Measurements from ENCODE around the gene MPRIP. TPM values are rescaled to one million over a fixed set of nuclear protein-coding genes. Genes with fewer than 3 reads are reported as not detected.

The MPRIP gene
- total RNA-seq, 1 experiment from 2014 or later, result 140 TPM

DNA sequence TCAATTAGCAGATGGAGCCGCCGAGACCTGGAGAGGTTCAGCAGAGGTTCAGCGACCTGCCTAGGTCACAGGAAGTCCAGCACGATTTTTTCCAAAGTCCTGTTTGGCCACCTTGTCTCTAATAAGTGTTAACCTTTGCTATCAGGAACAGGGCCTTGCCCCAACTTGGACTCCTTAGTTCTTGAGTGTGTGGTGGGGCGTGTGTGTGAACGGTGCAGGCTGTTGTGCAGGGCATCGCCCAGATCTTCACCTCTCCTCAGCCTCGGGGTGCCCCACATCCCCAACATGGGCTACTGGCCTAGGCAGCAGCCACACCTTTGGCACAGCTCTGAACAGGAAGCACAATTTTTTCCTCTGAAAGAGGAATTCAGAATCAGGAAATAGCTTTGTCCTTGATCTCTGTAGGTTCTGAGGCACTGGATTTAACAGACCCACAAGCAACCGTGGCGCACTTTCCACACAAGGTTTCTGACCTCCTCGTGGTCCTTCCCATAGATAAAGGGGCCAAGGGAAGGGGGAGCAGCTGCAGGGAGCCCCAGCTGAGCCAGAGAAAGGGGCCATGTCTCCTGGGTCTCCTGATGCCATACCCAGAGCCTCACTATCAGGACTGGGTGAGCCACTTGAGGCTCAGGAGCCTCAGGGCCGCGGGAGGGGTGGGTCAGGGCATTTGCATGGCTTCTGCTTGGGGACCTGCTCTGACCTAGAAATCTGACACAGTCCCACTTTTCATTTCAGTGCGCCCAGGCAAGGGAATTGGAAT, 10.4 kb downstream of the MPRIP start:
- DNase-seq (ENCODE audit: low spot score) (no peak), ATAC-seq (no peak)
- peaks cover 5% of the 10 kb centered on the region; the same call in 1 of the 2 replicates for H3K36me3 Mint-ChIP-seq
- H3K27me3 Mint-ChIP-seq (ENCODE audit: low read depth), result no peaks in the 10 kb centered on the region
- no peak overlapping the region; the same call in 1 of the 2 replicates for H3K27ac Mint-ChIP-seq
- no peak for TF ChIP-seq ATF1 (CRISPR knock-in tag; IDR thresholded peaks at IDR 0.05)
- TF ChIP-seq, protein P1, sequence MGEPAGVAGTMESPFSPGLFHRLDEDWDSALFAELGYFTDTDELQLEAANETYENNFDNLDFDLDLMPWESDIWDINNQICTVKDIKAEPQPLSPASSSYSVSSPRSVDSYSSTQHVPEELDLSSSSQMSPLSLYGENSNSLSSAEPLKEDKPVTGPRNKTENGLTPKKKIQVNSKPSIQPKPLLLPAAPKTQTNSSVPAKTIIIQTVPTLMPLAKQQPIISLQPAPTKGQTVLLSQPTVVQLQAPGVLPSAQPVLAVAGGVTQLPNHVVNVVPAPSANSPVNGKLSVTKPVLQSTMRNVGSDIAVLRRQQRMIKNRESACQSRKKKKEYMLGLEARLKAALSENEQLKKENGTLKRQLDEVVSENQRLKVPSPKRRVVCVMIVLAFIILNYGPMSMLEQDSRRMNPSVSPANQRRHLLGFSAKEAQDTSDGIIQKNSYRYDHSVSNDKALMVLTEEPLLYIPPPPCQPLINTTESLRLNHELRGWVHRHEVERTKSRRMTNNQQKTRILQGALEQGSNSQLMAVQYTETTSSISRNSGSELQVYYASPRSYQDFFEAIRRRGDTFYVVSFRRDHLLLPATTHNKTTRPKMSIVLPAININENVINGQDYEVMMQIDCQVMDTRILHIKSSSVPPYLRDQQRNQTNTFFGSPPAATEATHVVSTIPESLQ (CRISPR knock-in tag; IDR thresholded peaks at IDR 0.05), result no peak
- TF ChIP-seq, protein P2, sequence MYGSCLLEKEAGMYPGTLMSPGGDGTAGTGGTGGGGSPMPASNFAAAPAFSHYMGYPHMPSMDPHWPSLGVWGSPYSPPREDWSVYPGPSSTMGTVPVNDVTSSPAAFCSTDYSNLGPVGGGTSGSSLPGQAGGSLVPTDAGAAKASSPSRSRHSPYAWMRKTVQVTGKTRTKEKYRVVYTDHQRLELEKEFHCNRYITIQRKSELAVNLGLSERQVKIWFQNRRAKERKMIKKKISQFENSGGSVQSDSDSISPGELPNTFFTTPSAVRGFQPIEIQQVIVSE (CRISPR knock-in tag; IDR thresholded peaks at IDR 0.05; ENCODE audit: borderline replicate concordance), result no peak
- TF ChIP-seq NR2C2 (CRISPR knock-in tag; IDR thresholded peaks at IDR 0.05), result no peak
- H3K4me3 Mint-ChIP-seq, result no peak overlapping the region
- POLR2A ChIA-PET, result no interaction called here
- CTCF ChIA-PET, result interaction anchor here (4.2 kb wide), 1 partner anchor 89 kb away, joined by 21 read pairs; no protein-coding TSS in a partner anchor
- H3K4me1 Mint-ChIP-seq, result peaks cover 32% of the 10 kb centered on the region
- H3K9me3 Mint-ChIP-seq, result no peaks in the 10 kb centered on the region

DNA sequence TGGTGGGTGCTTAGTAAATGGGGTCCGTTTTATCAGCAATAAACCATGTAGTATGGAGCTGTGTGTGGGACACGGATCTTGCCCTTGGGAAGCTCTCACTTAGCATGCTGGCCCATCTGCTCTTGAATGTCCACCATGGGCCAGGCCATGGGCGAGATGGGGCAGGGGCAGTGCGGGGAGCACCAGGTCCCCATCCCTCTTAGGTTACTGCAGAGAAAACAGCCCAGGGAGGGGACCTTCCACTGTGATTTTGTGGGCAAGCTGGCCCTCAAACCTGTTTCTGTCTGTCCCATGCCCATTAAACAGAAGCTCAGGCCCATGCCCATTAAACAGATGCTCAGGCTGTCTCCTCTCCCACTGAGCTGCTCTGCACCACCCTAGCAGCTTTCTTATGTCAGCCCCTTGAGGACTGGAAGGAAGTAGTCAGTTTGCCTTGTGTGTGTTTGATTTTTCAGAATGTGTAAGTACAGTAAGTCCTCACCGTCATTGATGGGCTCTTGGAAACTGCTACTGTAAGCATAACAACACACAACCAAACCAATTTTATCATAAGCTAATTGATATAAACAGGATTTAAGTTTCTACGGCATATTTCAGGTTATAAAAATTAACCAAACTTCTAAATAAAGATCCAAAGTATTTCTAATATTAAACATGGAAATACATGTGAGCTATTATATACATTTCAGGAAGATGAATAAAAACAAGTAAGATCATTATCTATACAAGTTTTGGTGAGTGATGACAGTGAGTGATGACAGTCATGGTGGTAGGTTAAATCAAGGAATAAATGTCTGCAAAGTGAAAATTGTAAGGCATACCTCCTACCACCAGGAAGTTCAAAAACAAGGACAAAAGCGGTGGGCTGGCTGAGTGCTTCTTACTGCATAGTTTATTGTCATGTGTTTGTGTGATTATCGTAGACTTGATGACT, 11.5 kb downstream of the MPRIP start:
- no peaks in the 10 kb centered on the region for H3K9me3 Mint-ChIP-seq
- ChIA-PET CTCF (interaction anchor here (4.2 kb wide), 1 partner anchor 88 kb away, joined by 21 read pairs; no protein-coding TSS in a partner anchor), POLR2A (no interaction called here)
- H3K36me3 Mint-ChIP-seq, result peaks cover 5% of the 10 kb centered on the region; the same call in 1 of the 2 replicates
- no peaks in the 10 kb centered on the region for H3K27me3 Mint-ChIP-seq (ENCODE audit: low read depth)
- no peak for ATAC-seq
- no peak for DNase-seq (ENCODE audit: low spot score)
- no peak overlapping the region for H3K27ac Mint-ChIP-seq
- H3K4me3 Mint-ChIP-seq, result no peak overlapping the region
- peaks cover 30% of the 10 kb centered on the region for H3K4me1 Mint-ChIP-seq
- TF ChIP-seq, protein P3, sequence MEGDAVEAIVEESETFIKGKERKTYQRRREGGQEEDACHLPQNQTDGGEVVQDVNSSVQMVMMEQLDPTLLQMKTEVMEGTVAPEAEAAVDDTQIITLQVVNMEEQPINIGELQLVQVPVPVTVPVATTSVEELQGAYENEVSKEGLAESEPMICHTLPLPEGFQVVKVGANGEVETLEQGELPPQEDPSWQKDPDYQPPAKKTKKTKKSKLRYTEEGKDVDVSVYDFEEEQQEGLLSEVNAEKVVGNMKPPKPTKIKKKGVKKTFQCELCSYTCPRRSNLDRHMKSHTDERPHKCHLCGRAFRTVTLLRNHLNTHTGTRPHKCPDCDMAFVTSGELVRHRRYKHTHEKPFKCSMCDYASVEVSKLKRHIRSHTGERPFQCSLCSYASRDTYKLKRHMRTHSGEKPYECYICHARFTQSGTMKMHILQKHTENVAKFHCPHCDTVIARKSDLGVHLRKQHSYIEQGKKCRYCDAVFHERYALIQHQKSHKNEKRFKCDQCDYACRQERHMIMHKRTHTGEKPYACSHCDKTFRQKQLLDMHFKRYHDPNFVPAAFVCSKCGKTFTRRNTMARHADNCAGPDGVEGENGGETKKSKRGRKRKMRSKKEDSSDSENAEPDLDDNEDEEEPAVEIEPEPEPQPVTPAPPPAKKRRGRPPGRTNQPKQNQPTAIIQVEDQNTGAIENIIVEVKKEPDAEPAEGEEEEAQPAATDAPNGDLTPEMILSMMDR (IDR thresholded peaks at IDR 0.05), result no peak
- TF ChIP-seq, protein P4, sequence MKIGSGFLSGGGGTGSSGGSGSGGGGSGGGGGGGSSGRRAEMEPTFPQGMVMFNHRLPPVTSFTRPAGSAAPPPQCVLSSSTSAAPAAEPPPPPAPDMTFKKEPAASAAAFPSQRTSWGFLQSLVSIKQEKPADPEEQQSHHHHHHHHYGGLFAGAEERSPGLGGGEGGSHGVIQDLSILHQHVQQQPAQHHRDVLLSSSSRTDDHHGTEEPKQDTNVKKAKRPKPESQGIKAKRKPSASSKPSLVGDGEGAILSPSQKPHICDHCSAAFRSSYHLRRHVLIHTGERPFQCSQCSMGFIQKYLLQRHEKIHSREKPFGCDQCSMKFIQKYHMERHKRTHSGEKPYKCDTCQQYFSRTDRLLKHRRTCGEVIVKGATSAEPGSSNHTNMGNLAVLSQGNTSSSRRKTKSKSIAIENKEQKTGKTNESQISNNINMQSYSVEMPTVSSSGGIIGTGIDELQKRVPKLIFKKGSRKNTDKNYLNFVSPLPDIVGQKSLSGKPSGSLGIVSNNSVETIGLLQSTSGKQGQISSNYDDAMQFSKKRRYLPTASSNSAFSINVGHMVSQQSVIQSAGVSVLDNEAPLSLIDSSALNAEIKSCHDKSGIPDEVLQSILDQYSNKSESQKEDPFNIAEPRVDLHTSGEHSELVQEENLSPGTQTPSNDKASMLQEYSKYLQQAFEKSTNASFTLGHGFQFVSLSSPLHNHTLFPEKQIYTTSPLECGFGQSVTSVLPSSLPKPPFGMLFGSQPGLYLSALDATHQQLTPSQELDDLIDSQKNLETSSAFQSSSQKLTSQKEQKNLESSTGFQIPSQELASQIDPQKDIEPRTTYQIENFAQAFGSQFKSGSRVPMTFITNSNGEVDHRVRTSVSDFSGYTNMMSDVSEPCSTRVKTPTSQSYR (CRISPR knock-in tag; IDR thresholded peaks at IDR 0.05), result no peak
- TF ChIP-seq, protein P5, sequence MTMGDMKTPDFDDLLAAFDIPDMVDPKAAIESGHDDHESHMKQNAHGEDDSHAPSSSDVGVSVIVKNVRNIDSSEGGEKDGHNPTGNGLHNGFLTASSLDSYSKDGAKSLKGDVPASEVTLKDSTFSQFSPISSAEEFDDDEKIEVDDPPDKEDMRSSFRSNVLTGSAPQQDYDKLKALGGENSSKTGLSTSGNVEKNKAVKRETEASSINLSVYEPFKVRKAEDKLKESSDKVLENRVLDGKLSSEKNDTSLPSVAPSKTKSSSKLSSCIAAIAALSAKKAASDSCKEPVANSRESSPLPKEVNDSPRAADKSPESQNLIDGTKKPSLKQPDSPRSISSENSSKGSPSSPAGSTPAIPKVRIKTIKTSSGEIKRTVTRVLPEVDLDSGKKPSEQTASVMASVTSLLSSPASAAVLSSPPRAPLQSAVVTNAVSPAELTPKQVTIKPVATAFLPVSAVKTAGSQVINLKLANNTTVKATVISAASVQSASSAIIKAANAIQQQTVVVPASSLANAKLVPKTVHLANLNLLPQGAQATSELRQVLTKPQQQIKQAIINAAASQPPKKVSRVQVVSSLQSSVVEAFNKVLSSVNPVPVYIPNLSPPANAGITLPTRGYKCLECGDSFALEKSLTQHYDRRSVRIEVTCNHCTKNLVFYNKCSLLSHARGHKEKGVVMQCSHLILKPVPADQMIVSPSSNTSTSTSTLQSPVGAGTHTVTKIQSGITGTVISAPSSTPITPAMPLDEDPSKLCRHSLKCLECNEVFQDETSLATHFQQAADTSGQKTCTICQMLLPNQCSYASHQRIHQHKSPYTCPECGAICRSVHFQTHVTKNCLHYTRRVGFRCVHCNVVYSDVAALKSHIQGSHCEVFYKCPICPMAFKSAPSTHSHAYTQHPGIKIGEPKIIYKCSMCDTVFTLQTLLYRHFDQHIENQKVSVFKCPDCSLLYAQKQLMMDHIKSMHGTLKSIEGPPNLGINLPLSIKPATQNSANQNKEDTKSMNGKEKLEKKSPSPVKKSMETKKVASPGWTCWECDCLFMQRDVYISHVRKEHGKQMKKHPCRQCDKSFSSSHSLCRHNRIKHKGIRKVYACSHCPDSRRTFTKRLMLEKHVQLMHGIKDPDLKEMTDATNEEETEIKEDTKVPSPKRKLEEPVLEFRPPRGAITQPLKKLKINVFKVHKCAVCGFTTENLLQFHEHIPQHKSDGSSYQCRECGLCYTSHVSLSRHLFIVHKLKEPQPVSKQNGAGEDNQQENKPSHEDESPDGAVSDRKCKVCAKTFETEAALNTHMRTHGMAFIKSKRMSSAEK (CRISPR knock-in tag; IDR thresholded peaks at IDR 0.05; ENCODE audit: borderline replicate concordance), result no peak
- TF ChIP-seq, protein P6, sequence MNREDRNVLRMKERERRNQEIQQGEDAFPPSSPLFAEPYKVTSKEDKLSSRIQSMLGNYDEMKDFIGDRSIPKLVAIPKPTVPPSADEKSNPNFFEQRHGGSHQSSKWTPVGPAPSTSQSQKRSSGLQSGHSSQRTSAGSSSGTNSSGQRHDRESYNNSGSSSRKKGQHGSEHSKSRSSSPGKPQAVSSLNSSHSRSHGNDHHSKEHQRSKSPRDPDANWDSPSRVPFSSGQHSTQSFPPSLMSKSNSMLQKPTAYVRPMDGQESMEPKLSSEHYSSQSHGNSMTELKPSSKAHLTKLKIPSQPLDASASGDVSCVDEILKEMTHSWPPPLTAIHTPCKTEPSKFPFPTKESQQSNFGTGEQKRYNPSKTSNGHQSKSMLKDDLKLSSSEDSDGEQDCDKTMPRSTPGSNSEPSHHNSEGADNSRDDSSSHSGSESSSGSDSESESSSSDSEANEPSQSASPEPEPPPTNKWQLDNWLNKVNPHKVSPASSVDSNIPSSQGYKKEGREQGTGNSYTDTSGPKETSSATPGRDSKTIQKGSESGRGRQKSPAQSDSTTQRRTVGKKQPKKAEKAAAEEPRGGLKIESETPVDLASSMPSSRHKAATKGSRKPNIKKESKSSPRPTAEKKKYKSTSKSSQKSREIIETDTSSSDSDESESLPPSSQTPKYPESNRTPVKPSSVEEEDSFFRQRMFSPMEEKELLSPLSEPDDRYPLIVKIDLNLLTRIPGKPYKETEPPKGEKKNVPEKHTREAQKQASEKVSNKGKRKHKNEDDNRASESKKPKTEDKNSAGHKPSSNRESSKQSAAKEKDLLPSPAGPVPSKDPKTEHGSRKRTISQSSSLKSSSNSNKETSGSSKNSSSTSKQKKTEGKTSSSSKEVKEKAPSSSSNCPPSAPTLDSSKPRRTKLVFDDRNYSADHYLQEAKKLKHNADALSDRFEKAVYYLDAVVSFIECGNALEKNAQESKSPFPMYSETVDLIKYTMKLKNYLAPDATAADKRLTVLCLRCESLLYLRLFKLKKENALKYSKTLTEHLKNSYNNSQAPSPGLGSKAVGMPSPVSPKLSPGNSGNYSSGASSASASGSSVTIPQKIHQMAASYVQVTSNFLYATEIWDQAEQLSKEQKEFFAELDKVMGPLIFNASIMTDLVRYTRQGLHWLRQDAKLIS (CRISPR knock-in tag; IDR thresholded peaks at IDR 0.05; ENCODE audit: borderline replicate concordance), result no peak
- TF ChIP-seq, protein P7, sequence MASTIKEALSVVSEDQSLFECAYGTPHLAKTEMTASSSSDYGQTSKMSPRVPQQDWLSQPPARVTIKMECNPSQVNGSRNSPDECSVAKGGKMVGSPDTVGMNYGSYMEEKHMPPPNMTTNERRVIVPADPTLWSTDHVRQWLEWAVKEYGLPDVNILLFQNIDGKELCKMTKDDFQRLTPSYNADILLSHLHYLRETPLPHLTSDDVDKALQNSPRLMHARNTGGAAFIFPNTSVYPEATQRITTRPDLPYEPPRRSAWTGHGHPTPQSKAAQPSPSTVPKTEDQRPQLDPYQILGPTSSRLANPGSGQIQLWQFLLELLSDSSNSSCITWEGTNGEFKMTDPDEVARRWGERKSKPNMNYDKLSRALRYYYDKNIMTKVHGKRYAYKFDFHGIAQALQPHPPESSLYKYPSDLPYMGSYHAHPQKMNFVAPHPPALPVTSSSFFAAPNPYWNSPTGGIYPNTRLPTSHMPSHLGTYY (CRISPR knock-in tag; IDR thresholded peaks at IDR 0.05), result no peak
- TF ChIP-seq, protein P8, sequence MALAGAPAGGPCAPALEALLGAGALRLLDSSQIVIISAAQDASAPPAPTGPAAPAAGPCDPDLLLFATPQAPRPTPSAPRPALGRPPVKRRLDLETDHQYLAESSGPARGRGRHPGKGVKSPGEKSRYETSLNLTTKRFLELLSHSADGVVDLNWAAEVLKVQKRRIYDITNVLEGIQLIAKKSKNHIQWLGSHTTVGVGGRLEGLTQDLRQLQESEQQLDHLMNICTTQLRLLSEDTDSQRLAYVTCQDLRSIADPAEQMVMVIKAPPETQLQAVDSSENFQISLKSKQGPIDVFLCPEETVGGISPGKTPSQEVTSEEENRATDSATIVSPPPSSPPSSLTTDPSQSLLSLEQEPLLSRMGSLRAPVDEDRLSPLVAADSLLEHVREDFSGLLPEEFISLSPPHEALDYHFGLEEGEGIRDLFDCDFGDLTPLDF (CRISPR knock-in tag; IDR thresholded peaks at IDR 0.05), result no peak
- no peak for TF ChIP-seq TP53 (CRISPR knock-in tag; IDR thresholded peaks at IDR 0.05)
- no peak for TF ChIP-seq ETV6 (CRISPR knock-in tag; IDR thresholded peaks at IDR 0.05)
